CD4-positive, alpha-beta T cell treated with Interleukin-12 subunit alpha and Interleukin-12 subunit beta, for 1 hour (primary cell): ENCODE data around the gene GDPD5.

Experiments used
- DNase-seq: peaks from one replicate; pipeline ENCODE4 v3.0.0-alpha.2; 2020

Gene GDPD5

DNA sequence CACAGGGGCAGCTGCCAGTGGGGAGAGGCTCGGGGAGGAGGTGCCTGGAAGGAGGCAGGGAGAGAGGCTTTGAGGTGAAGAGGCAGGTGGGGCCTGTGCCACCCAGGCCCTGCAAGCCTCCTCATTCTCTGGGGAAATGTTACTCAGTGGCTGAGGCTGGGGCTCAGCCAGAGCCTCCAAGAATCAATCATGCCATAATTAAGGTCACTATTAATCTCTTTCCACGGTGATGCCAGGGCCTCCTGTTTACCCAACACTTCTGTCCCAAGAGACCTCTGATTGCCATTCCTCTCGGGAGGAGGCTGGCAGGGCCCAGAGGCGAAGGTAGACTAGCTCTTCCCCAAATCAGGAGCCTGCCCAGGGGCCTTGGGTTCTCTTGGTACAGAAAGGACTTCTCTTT lies 38.4 kb downstream of the GDPD5 start:
- DNase-seq, result no peak

DNA sequence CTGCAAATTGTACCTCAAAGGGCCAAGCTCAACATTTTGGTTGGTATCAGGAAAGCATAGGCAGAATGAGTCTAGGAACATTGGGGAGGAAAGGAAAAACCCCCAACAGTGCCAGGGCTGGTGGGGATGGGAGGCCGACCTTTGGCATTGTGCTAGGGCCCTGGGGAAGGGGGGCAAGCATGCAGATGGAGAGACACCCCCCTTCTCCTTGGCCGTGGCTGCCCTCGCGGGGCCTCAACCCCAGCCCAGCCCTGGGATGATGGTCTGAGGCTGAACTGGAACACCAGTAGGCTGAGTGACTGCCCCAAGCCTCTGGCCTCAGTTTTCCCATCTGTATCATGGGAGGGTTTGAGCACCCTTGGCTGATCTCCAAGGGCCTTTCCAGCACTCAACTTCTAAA lies 40.0 kb downstream of the GDPD5 start:
- no peak for DNase-seq

DNA sequence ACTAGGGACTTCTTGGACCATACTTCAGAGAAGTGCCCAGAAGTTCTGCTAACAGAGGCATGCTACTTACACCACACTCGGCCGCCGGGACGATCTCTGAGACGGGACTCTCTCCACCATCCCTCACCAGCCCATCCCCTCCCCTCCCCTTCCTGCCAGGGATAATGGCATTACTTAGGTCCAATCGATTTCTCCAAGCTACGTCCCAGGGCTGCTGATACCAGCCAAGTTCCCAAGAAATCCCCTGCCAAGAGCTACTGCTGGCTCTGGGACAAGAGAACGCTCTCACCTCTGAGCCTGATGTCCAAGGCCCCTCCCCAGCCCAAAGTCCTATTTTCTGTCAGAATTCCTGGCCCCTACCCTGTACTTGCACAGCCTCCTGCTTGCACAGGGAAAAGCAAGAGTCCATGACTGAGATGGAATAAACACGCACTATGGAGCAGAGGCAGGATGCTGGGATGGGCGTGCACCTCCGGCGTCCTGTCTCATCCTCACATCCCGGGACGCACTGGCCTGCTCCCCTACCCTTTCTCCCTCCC lies 42.7 kb downstream of the GDPD5 start:
- DNase-seq, result no peak

DNA sequence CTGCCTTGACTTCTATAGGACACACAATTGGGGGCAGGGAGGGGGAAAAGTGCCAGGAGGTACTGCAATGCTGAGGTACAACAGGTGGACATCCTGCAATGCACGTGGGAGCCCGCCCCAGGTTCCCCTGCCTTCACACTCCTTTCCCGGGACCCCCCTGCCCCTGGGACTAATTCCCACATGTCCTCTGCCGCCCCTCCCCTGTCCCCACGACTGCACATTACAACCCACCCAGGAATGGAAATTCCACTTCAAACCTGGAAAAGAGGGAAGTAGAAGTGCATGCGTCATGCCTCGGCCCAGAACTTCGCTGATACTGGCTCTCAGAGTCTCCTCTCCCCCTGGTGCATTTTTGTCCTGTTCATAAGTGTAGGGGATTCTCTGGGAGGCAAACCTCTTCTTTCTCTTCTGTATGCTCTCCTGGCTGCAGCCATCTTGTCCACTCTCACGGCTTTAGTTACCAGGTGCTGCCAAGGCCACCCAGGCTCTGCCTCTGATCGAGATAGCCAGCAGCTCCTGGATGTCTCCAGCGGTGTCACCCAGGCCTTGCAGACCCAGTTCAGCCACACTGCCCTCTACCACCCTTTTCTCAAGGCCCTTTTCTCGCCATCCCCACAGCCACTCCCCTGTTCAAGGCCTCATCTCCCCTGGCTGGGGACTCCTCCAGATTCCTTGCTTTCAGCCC lies 43.7 kb downstream of the GDPD5 start:
- no peak for DNase-seq

DNA sequence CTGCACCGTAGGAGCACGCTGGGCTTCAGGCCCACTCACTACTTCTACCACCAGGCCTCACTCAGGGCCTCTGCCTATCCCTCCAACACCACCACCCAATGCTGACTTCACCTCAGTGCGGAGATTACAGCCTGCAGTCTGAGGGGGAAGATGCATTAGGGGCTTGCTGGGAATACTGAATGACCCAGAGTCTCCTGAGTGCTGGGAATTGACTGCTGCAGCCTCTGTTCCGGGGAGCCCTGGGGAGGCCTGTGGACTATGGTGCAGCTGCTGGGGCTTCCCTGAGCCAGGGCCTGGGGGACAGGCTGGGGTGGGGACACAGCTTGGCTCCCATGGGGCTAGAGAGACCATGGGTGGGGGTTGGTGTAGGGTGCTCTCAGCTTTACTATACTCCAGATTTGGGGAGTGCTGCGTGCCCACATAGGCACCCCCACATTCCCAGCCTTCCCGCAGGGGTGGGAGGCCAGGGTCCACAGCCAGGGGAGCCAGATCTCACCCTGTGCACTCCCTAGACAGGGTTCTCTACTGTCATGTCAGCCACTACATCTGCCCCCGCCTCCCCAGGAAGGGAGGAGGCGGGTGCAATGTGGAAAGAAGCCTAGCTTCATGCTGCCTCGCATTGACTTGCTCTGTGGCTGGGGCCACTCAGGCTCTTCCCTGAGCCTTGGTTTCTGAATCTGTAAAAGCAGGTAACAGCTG lies 44.4 kb downstream of the GDPD5 start:
- DNase-seq, result no peak

DNA sequence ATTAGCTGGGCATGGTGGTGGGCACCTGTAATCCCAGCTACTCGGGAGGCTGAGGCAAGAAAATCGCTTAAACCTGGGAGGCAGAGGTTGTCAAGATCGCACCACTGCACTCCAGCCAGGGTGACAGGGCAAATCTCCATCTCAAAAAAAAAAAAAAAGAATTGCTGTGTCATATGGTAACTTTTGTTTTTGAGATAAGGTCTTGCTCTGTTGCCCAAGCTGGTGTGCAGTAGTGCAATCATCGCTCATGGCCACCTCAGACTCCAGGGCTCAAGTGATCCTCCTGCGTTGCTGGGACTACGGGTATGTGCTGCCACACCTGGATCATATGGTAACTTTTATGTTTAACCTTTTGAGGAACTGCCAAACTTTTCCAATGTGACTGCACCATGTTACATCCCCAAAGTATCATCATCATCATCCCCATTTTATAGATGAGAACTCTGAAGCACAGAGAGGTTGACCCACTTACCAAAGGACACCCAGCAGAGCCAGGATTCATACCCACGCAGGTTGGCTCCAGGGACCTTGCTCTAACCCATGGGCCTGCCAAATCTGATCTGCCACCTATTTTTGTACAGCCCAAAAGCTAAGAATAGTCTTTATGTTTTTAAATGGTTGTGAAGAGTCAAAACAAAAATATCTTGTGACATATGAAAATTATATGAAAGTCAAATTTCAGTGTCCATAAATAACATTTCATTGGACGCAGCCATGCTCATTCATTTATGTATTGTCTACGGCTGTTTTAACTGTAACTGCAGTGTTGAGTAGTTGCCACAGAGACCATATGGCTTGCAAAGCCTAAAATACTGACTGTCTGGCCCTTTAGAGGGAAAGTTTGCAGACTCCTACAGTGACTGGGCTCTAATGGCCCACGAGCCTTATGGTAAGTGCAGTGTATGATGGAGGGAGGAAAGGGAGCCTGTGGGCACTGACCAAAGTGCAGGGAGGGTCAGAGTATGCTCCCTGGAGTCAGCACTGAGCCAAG lies 45.3 kb downstream of the GDPD5 start:
- no peak for DNase-seq

DNA sequence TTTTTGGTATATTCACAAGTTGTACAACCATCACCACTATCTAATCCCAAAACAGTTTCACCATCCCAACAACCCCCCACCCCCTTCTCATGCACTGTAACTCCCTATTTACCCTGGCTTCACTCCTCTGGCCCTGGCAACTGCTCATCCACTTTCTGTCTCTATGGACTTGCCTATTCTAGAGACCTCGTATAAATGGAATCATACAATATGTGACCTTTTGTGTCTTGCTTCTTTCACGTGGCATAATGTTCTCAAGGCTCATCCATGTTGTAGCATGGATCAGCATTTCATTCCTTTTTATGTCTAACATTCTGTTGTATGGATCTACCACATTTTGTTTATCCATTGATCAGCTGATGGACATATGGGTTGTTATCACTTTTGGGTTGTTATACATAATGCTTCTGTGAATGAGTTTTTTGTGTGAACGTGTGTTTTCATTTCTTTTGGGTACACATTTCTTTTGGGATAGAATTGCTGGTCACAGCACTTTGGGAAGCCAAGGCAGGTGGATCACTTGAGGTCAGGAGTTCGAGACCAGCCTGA lies 46.1 kb downstream of the GDPD5 start:
- DNase-seq, result no peak

DNA sequence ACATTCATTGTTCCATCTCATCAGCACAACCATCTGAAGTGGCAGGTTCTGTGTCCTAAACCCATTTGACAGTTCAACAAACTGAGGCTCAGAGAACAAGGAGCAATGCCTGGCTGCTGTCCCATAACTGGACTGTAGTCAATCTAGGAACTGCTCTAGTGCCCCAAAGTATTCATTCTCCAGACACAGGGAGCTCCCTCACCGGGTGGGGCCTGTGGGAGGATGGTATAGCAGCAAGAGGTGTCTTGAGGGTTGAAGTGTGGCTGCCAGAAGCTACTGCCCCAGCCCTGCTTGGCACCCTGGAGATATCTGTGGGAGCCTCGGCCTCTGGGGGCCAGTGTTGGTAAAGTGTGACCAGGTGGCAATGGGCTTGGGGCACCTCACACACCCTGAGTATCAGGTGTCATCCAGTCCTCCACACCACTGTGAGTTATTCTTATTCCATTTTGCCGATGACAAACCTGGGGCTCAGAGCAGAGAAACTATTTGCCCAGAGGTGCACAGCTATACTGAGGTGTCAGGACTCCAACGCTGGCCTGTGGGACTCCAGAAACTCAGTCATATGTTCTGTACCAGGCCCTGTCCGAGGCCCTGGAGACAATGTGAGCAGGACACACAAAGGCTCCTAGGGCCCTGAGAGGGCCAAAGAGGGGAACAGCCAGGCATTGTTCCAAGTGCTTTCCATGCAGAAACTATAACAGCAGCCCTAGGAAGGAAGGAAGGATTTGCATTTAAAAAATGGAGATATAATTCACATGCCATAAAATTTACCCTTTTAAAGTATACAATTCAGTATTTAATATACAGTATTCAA lies 46.8 kb downstream of the GDPD5 start:
- no peak for DNase-seq

DNA sequence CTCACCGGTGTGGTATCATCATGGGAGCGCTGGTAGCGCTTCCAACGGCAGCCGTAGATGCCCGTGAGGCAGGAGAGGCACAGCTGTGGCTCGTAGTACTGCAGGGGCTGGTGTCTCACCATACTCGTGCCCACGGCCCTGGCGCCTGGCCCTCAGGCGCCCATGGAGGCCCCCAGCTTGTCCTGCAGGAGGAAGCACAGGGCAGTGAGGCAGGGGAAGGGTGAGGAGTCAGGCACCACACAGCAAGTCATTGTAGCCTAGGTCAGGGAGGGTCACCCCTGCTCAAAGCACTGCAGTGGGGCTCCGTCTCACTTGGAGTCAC lies 48.2 kb downstream of the GDPD5 start:
- DNase-seq, result no peak

DNA sequence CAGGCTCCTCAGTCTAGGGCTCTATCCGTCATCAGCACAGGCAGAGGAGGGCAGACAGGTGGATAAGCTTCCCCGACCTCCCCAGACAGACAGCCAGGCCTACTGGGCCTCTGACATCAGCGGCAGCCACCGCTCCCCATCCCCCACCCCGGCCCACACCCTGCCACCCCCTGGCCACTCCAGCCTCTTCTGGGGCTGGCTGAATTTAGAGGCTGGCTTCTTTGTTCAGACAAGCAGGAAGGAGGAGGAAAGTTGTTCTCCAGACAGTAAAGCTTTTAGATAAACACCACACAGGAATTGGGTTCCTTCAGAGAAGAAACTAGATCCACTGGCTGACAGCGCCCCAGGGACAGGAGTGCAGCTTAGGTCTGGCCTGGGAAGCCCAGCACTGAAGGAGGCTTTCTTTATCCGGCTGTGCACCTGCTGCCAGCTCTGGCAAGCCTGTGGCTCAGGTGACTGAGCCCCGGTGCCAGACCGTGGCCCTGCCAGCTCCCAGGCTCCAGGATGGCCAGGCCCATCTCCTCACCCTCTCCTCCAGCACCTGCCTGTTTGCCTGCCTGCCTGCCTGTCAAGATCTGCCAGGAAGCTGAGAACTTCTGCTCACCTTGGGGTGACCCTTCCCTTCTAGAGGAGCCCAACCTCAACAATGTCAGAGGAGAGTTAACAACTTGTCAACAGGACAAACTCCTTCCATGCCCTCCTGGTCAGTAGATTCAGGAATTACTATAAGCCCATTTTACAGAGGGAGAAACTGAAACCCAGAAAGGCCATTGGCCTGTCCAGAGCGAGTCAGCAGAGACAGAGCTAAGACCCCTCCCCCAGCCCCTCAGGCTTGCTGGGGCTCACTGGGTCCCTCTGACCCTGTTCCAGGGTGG lies 48.8 kb downstream of the GDPD5 start:
- DNase-seq, result no peak

DNA sequence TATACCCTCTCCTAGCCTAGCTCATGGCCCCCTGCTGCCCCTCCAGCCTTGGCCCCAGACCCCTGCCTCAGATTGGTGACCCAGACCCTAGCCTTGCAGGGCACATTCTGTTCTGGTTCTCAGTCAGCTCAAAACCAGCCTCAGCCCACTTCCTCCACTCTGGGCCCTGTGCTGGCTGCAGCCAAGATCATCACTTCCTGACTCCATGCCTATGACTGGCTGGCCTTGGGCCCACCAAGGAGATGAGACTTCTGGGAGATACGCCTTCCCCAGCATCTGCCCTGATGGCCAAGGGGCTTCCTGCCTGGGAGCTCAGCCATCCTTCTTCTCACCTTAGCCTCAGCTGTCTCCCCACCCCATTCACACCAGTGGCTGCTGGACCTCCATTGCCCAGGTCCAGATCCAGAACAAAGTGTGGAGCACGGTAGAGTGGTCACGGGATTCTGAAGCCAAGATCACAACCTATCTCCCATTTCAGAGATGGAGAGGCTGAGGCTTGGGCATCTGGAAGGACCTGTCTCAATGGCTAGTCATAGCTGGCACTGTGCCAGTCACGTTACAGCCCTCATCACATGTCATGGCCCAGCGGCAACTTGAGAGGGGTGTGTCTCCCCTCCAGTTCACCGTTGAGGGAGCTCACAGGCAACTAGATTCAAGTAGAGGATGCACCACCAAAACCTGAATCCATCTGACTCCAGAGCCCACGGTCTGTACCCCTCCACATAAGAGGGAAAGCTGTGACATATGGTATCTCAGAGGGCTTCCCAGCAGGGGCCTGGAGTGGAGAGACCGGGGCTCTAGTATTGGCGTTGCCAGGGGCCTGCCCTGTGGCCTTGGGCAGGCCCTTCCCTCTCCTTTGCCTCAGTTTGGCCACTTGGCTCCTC lies 49.7 kb downstream of the GDPD5 start:
- DNase-seq, result peak; percentile 8

DNA sequence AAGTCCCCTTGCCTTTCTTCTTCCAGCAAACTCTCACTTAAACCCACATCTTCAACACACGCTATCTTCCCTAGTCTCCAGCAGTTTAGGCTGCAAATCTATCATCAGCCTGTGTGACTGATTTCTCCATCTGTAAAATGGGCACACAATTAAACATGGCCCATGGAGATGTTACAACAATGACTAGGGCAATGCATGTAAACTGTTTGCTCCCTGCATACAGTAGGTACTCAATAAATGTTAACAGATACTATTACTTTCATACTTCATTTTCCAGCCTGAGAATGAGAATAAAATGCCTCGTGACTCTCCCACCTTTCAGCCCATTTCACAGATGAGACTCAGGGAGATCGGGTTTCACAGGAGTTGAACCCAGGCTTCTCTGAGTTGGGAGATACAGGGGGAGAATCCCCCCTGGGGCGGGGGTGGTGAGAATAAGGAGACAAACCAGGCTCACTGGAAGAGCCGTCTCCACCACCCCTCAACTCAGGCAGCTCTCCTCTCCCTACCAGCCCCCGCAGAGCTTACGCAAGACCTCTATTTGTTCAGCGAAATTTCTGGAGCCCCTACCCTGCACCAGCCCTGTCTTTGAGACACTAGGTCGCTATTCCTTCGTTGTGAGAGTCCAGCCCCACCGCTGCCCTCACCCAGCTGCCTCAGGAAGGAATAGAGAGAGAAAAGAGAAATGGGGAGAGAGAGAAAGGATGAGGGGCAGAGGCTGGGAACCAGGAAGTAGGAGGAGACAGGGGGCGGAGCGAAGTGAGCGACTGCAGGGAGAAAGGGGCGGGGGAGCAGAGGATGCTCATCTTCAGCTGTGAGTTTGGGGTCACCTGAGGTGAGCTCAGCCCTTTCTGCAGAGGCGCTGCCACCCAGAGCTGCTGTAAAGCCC lies 50.6 kb downstream of the GDPD5 start:
- peak; percentile 62 for DNase-seq

DNA sequence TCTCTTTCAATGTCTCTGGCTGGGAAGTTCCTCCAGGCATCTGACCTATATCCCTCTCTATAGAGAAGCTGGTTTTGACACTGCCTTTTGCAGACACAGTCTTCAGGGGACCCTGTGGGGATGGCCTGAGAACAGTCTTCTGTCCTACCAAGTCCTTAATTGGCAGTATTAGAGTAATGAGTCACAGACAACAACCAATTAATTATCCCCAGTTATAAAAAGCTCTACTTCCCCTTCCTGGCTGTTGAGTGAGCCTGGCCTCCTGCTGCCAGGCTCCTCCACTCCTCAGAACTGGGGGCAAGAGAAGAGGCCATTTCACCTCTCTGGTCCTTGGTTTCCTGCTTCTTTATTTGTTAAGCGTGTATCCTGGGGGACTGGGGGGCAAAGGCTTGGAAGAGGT lies 51.5 kb downstream of the GDPD5 start:
- DNase-seq, result no peak

DNA sequence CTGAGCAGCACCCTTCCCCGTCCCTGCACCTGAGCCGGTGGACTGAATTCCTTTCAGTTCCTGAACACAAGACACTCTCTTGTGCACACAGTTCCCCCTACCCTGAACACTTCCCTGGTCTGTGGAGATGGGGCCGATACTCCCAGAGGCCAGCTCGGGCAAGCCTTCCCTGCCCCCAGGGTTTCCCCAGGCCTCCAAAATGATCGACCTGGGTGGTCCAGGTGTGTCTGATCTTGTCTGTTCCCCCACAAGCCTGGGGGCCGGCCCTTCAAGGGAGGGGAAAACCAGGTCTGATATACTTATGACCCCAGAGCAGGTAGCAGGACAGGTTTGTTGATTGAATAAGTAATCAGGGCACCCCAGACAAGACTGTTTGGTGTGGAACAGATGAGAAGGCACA lies 52.1 kb downstream of the GDPD5 start:
- DNase-seq, result no peak

DNA sequence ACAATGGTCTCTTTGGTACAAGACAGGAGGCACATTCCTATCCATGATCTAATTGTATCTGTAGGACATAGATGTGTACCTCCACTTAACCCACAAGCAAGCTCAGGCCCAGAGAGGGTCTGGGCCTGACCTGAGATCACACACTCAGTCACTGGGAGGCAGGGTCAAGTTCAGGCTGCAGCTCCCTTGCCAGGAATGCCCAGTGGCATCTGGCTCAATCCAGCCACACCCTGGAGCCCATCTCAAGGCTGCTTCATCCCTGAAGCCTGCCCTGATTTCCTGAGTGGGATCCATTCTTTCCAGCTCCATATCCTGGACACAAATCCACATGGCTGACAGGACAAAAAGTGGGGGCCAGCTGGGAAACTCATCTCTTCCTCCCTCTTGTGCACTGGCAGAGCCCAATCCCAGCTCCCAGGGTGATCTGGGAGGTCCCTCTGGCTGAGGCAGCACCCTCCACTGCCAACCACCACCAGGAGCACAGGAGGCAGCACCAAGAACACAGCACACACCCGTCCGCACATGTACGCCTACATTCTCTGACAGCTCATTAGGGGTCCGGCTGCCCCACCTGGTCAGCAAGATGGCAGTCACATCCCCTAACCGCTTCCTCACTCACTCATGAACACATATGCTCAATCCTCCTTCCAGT lies 53.5 kb downstream of the GDPD5 start:
- no peak for DNase-seq

DNA sequence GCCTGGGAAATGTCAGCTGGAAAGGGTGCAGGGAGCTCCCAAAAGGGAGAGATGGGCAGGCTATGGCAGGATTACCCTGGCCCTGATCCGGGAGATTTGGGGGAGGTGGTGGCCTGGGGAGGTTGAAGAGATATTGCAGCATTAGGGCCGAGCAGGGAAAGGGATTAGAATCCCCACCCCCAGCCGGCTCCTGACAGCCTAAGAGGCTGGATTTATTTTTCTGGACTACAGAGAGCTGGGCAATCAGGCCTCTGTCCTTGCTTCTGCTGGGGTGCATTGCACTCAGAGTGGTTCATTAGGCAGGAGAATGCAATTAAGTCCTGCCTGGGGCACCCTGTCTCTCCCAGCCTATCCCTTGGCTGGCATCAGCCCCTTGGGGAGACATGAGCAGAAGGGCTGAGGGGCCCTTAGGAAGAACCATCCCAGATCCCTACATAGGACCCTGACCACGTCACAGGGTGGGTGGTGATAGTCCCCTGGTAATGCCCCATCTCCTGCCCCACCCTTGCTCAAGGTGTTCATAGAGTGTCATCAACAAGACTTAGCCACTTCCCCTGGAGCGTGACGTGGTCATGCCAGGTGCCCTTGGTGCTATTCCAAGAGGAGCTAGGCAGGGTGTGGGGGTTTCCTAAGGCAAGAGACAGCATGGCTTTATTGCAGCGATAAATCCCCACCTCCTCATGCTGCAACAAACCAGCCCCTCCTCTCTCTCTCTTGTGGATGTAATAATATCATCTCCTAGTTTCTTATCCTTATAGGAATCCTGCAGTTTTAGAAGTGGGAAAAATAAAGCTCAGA lies 54.4 kb downstream of the GDPD5 start:
- DNase-seq, result no peak

DNA sequence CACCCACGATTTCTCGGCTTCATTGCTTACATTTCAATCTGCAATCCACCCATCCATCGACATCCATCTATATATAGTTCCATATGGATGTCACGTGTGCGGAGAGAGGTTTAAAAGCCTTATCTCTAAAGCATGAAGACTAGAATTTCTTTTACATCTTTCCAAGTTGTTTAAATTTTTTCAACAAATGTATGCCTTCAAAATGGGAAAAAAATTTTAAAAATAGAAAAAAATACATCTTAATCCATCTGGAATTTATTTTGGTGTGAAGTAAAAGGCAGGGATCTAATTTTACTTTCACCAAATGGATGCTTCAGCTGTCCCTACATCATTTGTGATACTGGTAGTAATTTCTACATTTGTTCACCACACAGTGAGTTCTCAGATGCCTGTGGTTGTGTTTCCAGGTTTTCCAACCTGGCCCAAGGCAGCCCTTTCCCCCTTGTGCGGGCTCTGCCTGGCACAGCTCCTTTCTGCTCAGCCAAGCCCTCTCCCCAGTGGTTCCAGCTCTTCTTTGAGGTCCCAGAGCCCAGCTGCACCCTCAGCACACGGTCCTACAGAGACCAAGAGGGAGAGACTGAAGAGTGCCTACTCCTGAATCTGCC lies 55.2 kb downstream of the GDPD5 start:
- no peak for DNase-seq
